GM18508 (cell line): Measurements from ENCODE around the gene DLX4.

Source experiments
- ATAC-seq: cut with Tn5 transposase; IDR thresholded peaks from one replicate; pipeline ENCODE4 v1.9.1; 2021; ENCODE audit warnings: moderate number of reproducible peaks; ENCODE audit not compliant: insufficient read depth, unreplicated experiment

DLX4 gene

GRCh38 chr17:49997773-49998703 is 29.0 kb downstream of the DLX4 start:
- ATAC-seq, result no peak

- no peak for ATAC-seq
Observed at GRCh38 chr17:49998836-49999511, 30.0 kb downstream of the DLX4 start.

- ATAC-seq, result no peak
Observed at GRCh38 chr17:50003911-50004310, 34.9 kb downstream of the DLX4 start.

- ATAC-seq, result no peak
Observed at GRCh38 chr17:50009282-50009681, 40.3 kb downstream of the DLX4 start.

GRCh38 chr17:50013079-50013478 is 44.1 kb downstream of the DLX4 start:
- ATAC-seq, result no peak

- no peak for ATAC-seq
Observed at GRCh38 chr17:50014471-50015088, 45.6 kb downstream of the DLX4 start.

- no peak for ATAC-seq
Observed at GRCh38 chr17:50015146-50015545, 46.2 kb downstream of the DLX4 start.

- ATAC-seq, result no peak
Observed at GRCh38 chr17:50018909-50019308, 49.9 kb downstream of the DLX4 start.

- no peak for ATAC-seq
Observed at GRCh38 chr17:50020841-50021599, 52.0 kb downstream of the DLX4 start.

GRCh38 chr17:50021681-50022370 is 52.8 kb downstream of the DLX4 start:
- ATAC-seq, result no peak

- ATAC-seq, result no peak
Observed at GRCh38 chr17:50022463-50023130, 53.6 kb downstream of the DLX4 start.

GRCh38 chr17:50023520-50023919 is 54.5 kb downstream of the DLX4 start:
- no peak for ATAC-seq
